Keratinocyte (primary cell): ENCODE data around the gene FGF4.

Experiments
- CTCF ChIP-seq, 3 experiments: IDR thresholded peaks in 1 of 3; conservative IDR thresholded peaks in 1 of 3; optimal IDR thresholded peaks in 1 of 3; 2 replicates in 2 of 3; 3 replicates in 1 of 3; pipeline versions ENCODE3 to v1.5.1; 2011; ENCODE audit warnings: low read length in 3 of 3, mild to moderate bottlenecking in 3 of 3, moderate library complexity in 2 of 3, control low read depth in 1 of 3, inconsistent platforms in 1 of 3; ENCODE audit not compliant: insufficient read depth in 2 of 3; ENCODE audit errors: extremely low read depth in 1 of 3
- EZH2 ChIP-seq: IDR thresholded peaks from one replicate; pipeline ENCODE4 v1.6.1; 2012; ENCODE audit warnings: inconsistent platforms, mild to moderate bottlenecking, low read length, moderate library complexity

- TF ChIP-seq CTCF (optimal IDR thresholded peaks at IDR 0.05 in 1 of 3, IDR thresholded peaks at IDR 0.05 in 1 of 3, conservative IDR thresholded peaks at IDR 0.05 in 1 of 3; ENCODE audit: extremely low read depth in 1 of 3, insufficient read depth in 2 of 3, low read length in 3 of 3): no peak
- no peak for TF ChIP-seq EZH2
Observed at GRCh38 chr11:69803604-69804218, 28.6 kb upstream of the FGF4 start.
